HG03571 (cell line): ENCODE measurements around the gene DOCK9.

ENCODE experiments used
- ATAC-seq: cut with Tn5 transposase; IDR thresholded peaks from one replicate; pipeline ENCODE4 v1.9.1; 2021; ENCODE audit not compliant: unreplicated experiment

The DOCK9 gene

GRCh38 chr13:98998831-98999638 is 21.2 kb upstream of the DOCK9 start:
- no peak for ATAC-seq

DNA sequence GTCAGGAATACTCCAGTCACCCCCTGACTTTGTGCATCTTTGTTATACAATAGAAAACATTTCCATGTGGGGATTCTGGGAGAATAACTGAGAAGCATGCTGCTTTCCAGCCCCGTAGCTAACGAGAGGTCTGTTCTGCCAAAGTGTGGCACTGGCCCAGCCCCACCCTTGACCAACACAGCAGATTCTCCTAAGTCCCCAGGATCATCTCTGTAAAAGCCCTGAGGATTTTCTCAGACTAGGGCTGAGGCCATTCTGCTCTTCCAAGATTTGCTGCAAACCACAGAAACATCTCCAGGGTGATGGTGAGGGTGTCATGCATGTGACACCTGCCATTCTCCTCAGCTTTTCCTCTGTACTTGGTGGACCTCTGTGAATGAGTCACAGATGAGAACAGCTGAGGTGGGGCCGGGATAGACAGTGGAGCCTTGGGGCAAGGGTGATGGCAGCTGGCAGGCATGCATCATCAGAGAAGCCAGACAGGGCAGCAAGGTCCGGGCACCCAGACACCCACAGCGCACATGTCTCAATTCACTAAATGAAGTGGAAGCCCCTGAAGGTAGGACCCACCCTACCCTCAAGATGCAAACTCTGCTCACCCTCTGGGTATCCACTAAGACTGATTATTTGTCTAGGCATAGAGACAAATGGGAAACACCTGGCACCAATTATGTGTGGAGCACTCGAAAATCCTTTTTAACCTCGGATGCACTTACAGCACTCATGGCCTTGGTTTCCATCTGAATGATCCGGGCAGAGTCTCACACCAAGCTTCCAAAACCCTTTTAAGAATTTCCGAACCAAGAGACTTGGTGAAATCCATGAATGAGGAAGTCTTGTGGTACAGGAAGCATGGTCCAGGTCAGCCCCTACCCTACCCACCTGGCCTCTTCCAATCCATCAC is 20.1 kb upstream of the DOCK9 start:
- no peak for ATAC-seq

GRCh38 chr13:98997011-98997730 is 19.3 kb upstream of the DOCK9 start:
- no peak for ATAC-seq

DNA sequence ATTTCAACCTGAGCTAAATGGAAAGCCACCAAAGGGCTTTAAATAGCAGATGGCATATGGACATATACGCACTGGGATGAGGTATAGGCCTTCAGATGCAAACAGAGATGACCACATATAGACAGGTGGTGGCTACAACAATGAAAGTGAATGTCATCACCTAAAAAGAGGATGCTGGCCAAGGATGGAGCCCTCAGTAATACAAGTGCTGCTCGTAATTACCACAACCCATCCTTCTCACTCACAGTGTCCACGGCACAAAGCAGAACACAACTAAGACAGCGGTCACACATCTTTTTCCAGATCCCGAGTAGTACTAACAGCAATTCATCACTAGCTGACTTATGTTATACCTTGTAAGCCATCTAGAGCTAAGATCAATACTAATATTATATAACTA is 18.2 kb upstream of the DOCK9 start:
- ATAC-seq: no peak

GRCh38 chr13:98994896-98995295 is 17.0 kb upstream of the DOCK9 start:
- ATAC-seq: no peak

GRCh38 chr13:98994080-98994479 is 16.2 kb upstream of the DOCK9 start:
- no peak for ATAC-seq

DNA sequence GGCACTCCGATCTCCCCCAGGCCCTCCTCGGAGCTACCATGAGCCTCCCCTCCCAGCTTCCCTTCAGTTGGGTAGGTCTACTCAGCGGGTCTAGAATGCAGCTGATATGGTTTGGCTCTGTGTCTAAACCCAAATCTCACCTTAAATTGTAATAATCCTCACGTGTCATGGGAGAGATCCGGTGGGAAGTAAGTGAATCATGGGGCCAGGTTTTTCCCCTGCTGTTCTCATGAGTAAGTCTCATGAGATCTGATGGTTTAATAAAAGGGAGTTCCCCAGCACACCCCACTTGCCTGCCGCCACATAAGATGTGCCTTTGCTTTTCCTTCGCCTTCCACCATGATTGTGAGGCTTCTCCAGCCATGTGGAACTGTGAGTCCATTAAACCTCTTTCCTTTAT is 14.5 kb upstream of the DOCK9 start:
- ATAC-seq: no peak

- ATAC-seq: no peak
Observed at GRCh38 chr13:98990701-98991100, 12.8 kb upstream of the DOCK9 start.

GRCh38 chr13:98989469-98990235 is 11.8 kb upstream of the DOCK9 start:
- ATAC-seq: no peak

- no peak for ATAC-seq
Observed at GRCh38 chr13:98988780-98989179, 10.9 kb upstream of the DOCK9 start.

GRCh38 chr13:98988277-98988676 is 10.4 kb upstream of the DOCK9 start:
- no peak for ATAC-seq

DNA sequence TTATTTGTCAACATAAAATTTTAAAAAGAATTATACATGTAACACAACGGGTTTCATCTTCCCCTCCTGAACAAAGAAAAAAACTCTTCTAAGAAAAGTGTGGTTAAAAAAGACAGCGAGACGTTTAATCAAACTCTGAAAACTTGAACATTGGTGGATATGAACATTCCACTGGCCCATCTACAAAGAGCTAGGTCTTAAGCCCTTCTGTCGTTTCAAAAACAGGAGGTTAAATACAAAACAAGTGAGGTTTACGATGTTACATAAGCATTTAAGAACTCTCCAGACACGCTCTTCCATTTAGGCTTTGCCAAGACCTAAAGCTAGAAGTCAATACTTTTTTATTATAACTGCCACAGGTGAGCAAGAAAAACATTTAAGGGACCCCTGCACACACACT is 9.4 kb upstream of the DOCK9 start:
- no peak for ATAC-seq

- ATAC-seq: no peak
Observed at GRCh38 chr13:98986226-98986846, 8.5 kb upstream of the DOCK9 start.

- no peak for ATAC-seq
Observed at GRCh38 chr13:98985591-98985990, 7.7 kb upstream of the DOCK9 start.

- no peak for ATAC-seq
Observed at GRCh38 chr13:98984983-98985382, 7.1 kb upstream of the DOCK9 start.

GRCh38 chr13:98984118-98984517 is 6.3 kb upstream of the DOCK9 start:
- no peak for ATAC-seq

DNA sequence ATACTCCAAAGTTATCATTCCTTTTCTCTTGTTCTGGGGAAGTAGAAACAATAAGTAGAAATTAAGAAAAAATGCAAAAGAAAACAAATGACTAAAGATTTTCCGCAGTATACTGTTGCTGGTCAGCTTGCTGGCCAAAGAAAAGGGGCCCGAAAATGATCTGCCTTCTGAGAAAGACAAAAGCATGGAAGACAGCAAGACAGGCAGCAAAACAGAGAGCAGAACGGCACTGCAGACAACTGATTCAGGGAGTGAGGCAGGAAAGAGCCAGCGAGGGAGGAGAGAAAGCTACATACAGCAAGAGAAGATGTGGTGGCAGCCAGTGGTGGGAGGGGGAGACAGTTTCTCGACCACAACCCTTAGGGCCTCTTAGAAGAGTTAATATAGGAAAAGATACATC is 5.3 kb upstream of the DOCK9 start:
- no peak for ATAC-seq

DNA sequence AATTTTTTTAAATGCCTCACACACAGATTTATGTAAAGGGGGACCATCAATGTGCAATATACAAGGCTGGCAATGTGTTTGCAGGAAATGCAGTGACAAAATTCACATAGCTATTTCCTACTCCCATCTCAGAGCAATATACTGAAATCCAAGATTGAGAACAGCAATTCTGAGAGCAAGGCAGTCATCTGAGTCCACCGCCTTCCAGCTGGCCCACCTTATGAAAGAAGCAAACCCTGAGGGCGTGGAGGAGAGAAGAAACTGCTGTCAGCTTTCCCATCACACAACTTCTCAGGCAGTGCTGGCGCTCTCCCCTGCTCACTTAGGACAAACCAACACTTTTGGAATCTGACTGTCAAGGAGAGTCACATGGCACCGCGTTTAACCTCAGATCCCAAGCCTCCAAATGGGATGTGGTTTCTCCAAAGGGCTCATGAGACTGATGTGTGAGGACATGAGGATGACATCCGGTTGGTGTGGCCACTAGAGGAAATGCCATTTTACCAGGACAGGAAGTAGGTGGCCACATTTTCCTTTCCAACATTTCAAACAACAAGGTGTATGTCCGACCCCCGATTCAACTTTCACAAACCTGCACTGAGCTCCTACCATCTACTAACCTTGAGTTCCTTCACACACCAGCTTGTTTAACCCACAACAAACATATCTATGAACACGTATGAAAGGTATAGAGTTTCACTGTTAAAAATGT is 3.7 kb upstream of the DOCK9 start:
- ATAC-seq: no peak

- ATAC-seq: no peak
Observed at GRCh38 chr13:98979012-98979660, 1.3 kb upstream of the DOCK9 start.
